ENCODE results near the gene DMWD. TPM values are rescaled to one million over a fixed set of nuclear protein-coding genes. Genes with fewer than 3 reads are reported as not detected.
A peak's percentile ranks its signal among the peaks of the same experiment; 100 is the strongest.

DMWD gene
- total RNA-seq, 1 experiment from 2014 or later: 57.5 TPM

DNA sequence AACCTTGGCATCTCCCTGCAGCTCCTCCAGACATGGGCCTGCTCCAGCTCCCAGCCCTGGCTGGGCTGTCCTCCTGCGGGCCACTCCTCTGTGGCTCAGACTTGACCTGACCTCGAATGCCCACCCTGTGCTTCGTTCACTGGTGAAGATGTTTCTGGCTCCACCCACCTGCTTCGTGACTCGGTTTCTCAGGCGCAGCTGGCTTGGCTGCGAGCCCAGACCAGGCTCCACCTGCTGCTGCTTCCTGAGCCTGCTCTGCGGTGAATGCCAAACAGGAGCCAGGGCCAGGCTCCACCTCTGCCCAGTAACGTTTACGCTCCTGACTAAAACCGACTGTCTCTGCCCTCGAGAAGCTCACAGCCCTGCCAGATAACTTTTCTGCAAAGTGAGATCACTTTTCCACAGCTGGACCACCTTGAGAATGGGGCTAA is 31.4 kb upstream of the DMWD start:
- POLR2A ChIA-PET: interaction anchor here (0.8 to 1.7 kb wide), 7 partner anchors 12 to 132 kb away, joined by 3 to 6 read pairs (median 3); partner anchors contain the start of genes IRF2BP1, QPCTL and SNRPD2
- no peak overlapping the region for H3K4me3 Mint-ChIP-seq (ENCODE audit: unreplicated experiment)
- CTCF ChIA-PET: interaction anchor here (0.6 to 2.5 kb wide), 5 partner anchors 7 to 540 kb away, joined by 3 to 11 read pairs (median 5); partner anchors contain the start of genes RSPH6A and SIX5

GRCh38 chr19:45823182-45823581 is 30.5 kb upstream of the DMWD start:
- DNase-seq (ENCODE audit: unreplicated experiment): no peak
- no TSS peak for BruUV-seq (replicated peaks)
- H3K27me3 Mint-ChIP-seq (ENCODE audit: insufficient read depth, unreplicated experiment): no peaks in the 10 kb centered on the region
- no peak overlapping the region for H3K4me3 Mint-ChIP-seq (ENCODE audit: unreplicated experiment)
- ChIA-PET POLR2A (interaction anchor here (1.1 to 1.7 kb wide), 5 partner anchors 11 to 131 kb away, joined by 3 to 6 read pairs (median 3); partner anchors contain the start of genes QPCTL and SNRPD2), CTCF (interaction anchor here (0.6 to 2.5 kb wide), 4 partner anchors 12 to 54 kb away, joined by 3 to 11 read pairs (median 3); partner anchors contain the start of gene SIX5)
- TF ChIP-seq, protein P1, sequence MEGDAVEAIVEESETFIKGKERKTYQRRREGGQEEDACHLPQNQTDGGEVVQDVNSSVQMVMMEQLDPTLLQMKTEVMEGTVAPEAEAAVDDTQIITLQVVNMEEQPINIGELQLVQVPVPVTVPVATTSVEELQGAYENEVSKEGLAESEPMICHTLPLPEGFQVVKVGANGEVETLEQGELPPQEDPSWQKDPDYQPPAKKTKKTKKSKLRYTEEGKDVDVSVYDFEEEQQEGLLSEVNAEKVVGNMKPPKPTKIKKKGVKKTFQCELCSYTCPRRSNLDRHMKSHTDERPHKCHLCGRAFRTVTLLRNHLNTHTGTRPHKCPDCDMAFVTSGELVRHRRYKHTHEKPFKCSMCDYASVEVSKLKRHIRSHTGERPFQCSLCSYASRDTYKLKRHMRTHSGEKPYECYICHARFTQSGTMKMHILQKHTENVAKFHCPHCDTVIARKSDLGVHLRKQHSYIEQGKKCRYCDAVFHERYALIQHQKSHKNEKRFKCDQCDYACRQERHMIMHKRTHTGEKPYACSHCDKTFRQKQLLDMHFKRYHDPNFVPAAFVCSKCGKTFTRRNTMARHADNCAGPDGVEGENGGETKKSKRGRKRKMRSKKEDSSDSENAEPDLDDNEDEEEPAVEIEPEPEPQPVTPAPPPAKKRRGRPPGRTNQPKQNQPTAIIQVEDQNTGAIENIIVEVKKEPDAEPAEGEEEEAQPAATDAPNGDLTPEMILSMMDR (IDR thresholded peaks at IDR 0.05; ENCODE audit: unreplicated experiment): no peak
- intact Hi-C loops (cut with micrococcal nuclease): no loop called here
- H3K27ac Mint-ChIP-seq (ENCODE audit: low read depth, unreplicated experiment): no peak overlapping the region
- peaks cover 15% of the 10 kb centered on the region for H3K4me1 Mint-ChIP-seq (ENCODE audit: insufficient read depth, unreplicated experiment)
- no peaks in the 10 kb centered on the region for H3K9me3 Mint-ChIP-seq (ENCODE audit: unreplicated experiment)
- H3K36me3 Mint-ChIP-seq (ENCODE audit: insufficient read depth, unreplicated experiment): peaks cover 60% of the 10 kb centered on the region

More for the DNA sequence above, 31.4 kb upstream of the DMWD start:
- H3K27ac Mint-ChIP-seq (ENCODE audit: low read depth, unreplicated experiment): peak overlapping the region; percentile 17
- DNase-seq (ENCODE audit: unreplicated experiment): peak; percentile 60
- H3K27me3 Mint-ChIP-seq (ENCODE audit: insufficient read depth, unreplicated experiment): no peaks in the 10 kb centered on the region
- H3K4me1 Mint-ChIP-seq (ENCODE audit: insufficient read depth, unreplicated experiment): peaks cover 15% of the 10 kb centered on the region
- no peaks in the 10 kb centered on the region for H3K9me3 Mint-ChIP-seq (ENCODE audit: unreplicated experiment)
- TF ChIP-seq, protein P1 (IDR thresholded peaks at IDR 0.05; ENCODE audit: unreplicated experiment): no peak
- BruUV-seq (replicated peaks): no TSS peak
- intact Hi-C loops (cut with micrococcal nuclease): no loop called here
- peaks cover 68% of the 10 kb centered on the region for H3K36me3 Mint-ChIP-seq (ENCODE audit: insufficient read depth, unreplicated experiment)

- Mint-ChIP-seq H3K4me3 (ENCODE audit: unreplicated experiment) (no peak overlapping the region), H3K27ac (ENCODE audit: low read depth, unreplicated experiment) (no peak overlapping the region), H3K36me3 (ENCODE audit: insufficient read depth, unreplicated experiment) (peaks cover 55% of the 10 kb centered on the region), H3K27me3 (ENCODE audit: insufficient read depth, unreplicated experiment) (no peaks in the 10 kb centered on the region), H3K9me3 (ENCODE audit: unreplicated experiment) (no peaks in the 10 kb centered on the region), H3K4me1 (ENCODE audit: insufficient read depth, unreplicated experiment) (peaks cover 15% of the 10 kb centered on the region)
- POLR2A ChIA-PET: interaction anchor here (1.1 to 1.7 kb wide), 2 partner anchors 10 to 12 kb away, joined by 3 to 6 read pairs; no protein-coding TSS in a partner anchor
- BruUV-seq (replicated peaks): no TSS peak
- CTCF ChIA-PET: interaction anchor here (0.6 to 0.9 kb wide), 3 partner anchors 12 to 54 kb away, joined by 3 read pairs; partner anchors contain the start of gene SIX5
- intact Hi-C loops (cut with micrococcal nuclease): no loop called here
- DNase-seq (ENCODE audit: unreplicated experiment): no peak
- TF ChIP-seq, protein P1 (IDR thresholded peaks at IDR 0.05; ENCODE audit: unreplicated experiment): no peak
Observed at GRCh38 chr19:45822716-45823115, 30.1 kb upstream of the DMWD start.

DNA sequence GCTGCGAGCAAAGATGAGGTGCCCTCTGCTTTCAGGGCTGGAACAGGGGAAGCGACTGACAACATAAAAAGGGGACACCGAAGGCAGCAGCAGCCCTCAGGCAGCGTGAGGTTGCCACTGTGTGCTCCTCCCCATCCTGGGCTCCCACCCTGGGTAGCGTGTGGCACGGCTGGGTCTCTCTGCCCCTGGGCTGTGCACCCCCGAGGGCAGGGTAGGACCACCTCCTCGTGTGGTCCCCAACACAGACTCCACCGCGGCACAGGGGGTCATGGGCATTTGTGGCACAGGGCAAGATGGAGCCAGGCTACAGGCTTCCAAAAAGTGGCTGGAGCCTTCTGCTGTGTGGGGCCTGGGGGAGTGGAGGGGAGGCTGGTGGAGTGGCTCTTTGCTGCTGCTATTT is 28.9 kb upstream of the DMWD start:
- no peak overlapping the region for H3K27ac Mint-ChIP-seq (ENCODE audit: low read depth, unreplicated experiment)
- no peak overlapping the region for H3K4me3 Mint-ChIP-seq (ENCODE audit: unreplicated experiment)
- DNase-seq (ENCODE audit: unreplicated experiment): no peak
- peaks cover 44% of the 10 kb centered on the region for H3K36me3 Mint-ChIP-seq (ENCODE audit: insufficient read depth, unreplicated experiment)
- ChIA-PET CTCF (interaction anchor here (0.7 kb wide), 1 partner anchor 20 kb away, joined by 4 read pairs; no protein-coding TSS in a partner anchor), POLR2A (no interaction called here)
- no TSS peak for BruUV-seq (replicated peaks)
- TF ChIP-seq, protein P1 (IDR thresholded peaks at IDR 0.05; ENCODE audit: unreplicated experiment): no peak
- peaks cover 15% of the 10 kb centered on the region for H3K4me1 Mint-ChIP-seq (ENCODE audit: insufficient read depth, unreplicated experiment)
- H3K27me3 Mint-ChIP-seq (ENCODE audit: insufficient read depth, unreplicated experiment): no peaks in the 10 kb centered on the region
- intact Hi-C loops (cut with micrococcal nuclease): no loop called here
- no peaks in the 10 kb centered on the region for H3K9me3 Mint-ChIP-seq (ENCODE audit: unreplicated experiment)
